ENCODE measurements around the gene RPS19BP1. TPM values are rescaled to one million over a fixed set of nuclear protein-coding genes. Genes with fewer than 3 reads are reported as not detected.
"Not testable (repeated sequence)": the region's sequence is repeated elsewhere in the genome, so short reads cannot be mapped to it uniquely, and the experiment has no call there.

Gene RPS19BP1
- total and polyA plus RNA-seq, 12 donors, result 39.5 to 250 (median 153) TPM

- intact Hi-C loops (cut with DNase I), result loop anchor here in 1 of 2 donors (10.0 kb wide), 2 partner anchors 178 to 348 kb away; partner anchors contain the start of gene SYNGR1
- no peaks in the 10 kb centered on the region for H3K9me3 ChIP-seq (replicated peaks in 1 of 3)
- peaks cover 41 to 66% of the 10 kb centered on the region in 2 donors for H3K4me1 ChIP-seq (replicated peaks in 1 of 2)
- no peaks in the 10 kb centered on the region for H3K27me3 ChIP-seq
- peak overlapping the region in 2 of 4 donors; percentile 10 to 98 for H3K4me3 ChIP-seq
- TF ChIP-seq POLR2A (IDR thresholded peaks at IDR 0.05), result no peak
- TF ChIP-seq CTCF (IDR thresholded peaks at IDR 0.05), result no peak
- WGBS, 4 donors, result 9 to 22% (median 12%) methylated on average over 11 to 14 of the region's 14 CpGs
- peak overlapping the region in 3 of 5 donors; percentile 96 to 99 (median 98) for H3K27ac ChIP-seq
- peaks cover 0 to 40% of the 10 kb centered on the region in 2 donors for H3K36me3 ChIP-seq (replicated peaks in 1 of 2)
- peak in 6 of 7 donors; percentile 60 to 79 (median 66) for DNase-seq
Measured at GRCh38 chr22:39522567-39523300, 9.8 kb downstream of the RPS19BP1 start.

DNA sequence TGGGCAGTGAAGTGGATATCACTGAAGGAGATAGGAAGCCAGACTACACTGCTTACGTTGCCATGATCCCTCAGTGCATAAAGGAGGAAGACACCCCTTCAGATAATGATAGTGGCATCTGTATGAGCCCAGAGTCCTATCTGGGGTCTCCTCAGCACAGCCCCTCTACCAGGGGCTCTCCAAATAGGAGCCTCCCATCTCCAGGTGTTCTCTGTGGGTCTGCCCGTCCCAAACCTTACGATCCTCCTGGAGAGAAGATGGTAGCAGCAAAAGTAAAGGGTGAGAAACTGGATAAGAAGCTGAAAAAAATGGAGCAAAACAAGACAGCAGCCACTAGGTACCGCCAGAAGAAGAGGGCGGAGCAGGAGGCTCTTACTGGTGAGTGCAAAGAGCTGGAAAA, 10.5 kb downstream of the RPS19BP1 start:
- H3K27me3 ChIP-seq; DNase-seq; H3K9me3 ChIP-seq (replicated peaks in 1 of 3): not testable (repeated sequence)
- peak overlapping the region in 3 of 5 donors; percentile 96 to 99 (median 98) for H3K27ac ChIP-seq
- H3K36me3 ChIP-seq (replicated peaks in 1 of 2), result peaks cover 0 to 40% of the 10 kb centered on the region in 2 donors
- H3K4me3 ChIP-seq, result peak overlapping the region in 2 of 4 donors; percentile 22 to 98
- H3K4me1 ChIP-seq (replicated peaks in 1 of 2), result peaks cover 36 to 59% of the 10 kb centered on the region in 2 donors
- intact Hi-C loops (cut with DNase I), result loop anchor here in 1 of 2 donors (10.0 kb wide), 2 partner anchors 177 to 347 kb away; partner anchors contain the start of gene SYNGR1
- WGBS, 4 donors, result 9 to 17% (median 15%) methylated on average over 4 to 5 of the region's 5 CpGs

DNA sequence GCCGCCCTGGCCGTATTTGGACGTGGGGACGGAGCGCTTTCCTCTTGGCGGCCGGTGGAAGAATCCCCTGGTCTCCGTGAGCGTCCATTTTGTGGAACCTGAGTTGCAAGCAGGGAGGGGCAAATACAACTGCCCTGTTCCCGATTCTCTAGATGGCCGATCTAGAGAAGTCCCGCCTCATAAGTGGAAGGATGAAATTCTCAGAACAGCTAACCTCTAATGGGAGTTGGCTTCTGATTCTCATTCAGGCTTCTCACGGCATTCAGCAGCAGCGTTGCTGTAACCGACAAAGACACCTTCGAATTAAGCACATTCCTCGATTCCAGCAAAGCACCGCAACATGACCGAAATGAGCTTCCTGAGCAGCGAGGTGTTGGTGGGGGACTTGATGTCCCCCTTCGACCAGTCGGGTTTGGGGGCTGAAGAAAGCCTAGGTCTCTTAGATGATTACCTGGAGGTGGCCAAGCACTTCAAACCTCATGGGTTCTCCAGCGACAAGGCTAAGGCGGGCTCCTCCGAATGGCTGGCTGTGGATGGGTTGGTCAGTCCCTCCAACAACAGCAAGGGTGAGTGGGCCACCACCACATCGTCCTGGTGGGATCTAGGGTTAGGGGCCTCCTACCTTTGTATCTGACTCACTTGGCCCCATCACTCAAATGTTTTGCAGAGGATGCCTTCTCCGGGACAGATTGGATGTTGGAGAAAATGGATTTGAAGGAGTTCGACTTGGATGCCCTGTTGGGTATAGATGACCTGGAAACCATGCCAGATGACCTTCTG, 11.3 kb downstream of the RPS19BP1 start:
- WGBS, 4 donors, result 2 to 4% (median 2%) methylated on average over 14 to 28 of the region's 28 CpGs
- Histone ChIP-seq H3K27ac (peak overlapping the region in 4 of 5 donors; percentile 94 to 99 (median 97)), H3K36me3 (replicated peaks in 1 of 2) (peaks cover 0 to 40% of the 10 kb centered on the region in 2 donors), H3K4me1 (replicated peaks in 1 of 2) (peaks cover 33 to 53% of the 10 kb centered on the region in 2 donors), H3K4me3 (peak overlapping the region; percentile 76 to 100 (median 92))
- intact Hi-C loops (cut with DNase I), result loop anchor here in 1 of 2 donors (10.0 kb wide), 2 partner anchors 176 to 346 kb away; partner anchors contain the start of gene SYNGR1
- H3K9me3 ChIP-seq (replicated peaks in 1 of 3); H3K27me3 ChIP-seq: not testable (repeated sequence)
- DNase-seq, result peak in 1 of 7 donors; percentile 80
- TF ChIP-seq CTCF (IDR thresholded peaks at IDR 0.05), result peak in 1 of 6 experiments; percentile 12

- 0 to 2% (median 1%) methylated on average over 12 to 86 of the region's 86 CpGs for WGBS, 4 donors
Measured at GRCh38 chr22:39520226-39521105, 12.1 kb downstream of the RPS19BP1 start, which contains the start of gene ATF4. Gene ATF4, plus strand, starts transcription at chr22:39520562. Its CDS starts 884 bp downstream, at chr22:39521446.

More at GRCh38 chr22:39520226-39521105, 12.1 kb downstream of the RPS19BP1 start, which contains the start of gene ATF4:
- Histone ChIP-seq H3K4me3 (peak within 1 kb of the TSS; percentile 76 to 100 (median 92)), H3K36me3 (replicated peaks in 1 of 2) (peaks cover 0 to 41% of the 10 kb centered on the region in 2 donors), H3K27ac (peak within 1 kb of the TSS; percentile 94 to 99 (median 98)), H3K27me3 (no peaks in the 10 kb centered on the region), H3K4me1 (replicated peaks in 1 of 2) (peaks cover 33 to 52% of the 10 kb centered on the region in 2 donors), H3K9me3 (replicated peaks in 1 of 3) (no peaks in the 10 kb centered on the region)
- peak in 6 of 7 donors; percentile 87 to 94 (median 92) for DNase-seq
- TF ChIP-seq POLR2A (IDR thresholded peaks at IDR 0.05) (peak; percentile 97 to 98), CTCF (IDR thresholded peaks at IDR 0.05) (no peak)
- intact Hi-C loops (cut with DNase I), result loop anchor here in 1 of 2 donors (10.0 kb wide), 2 partner anchors 176 to 346 kb away; partner anchors contain the start of gene SYNGR1
